ENCODE results near the gene LRRC73. TPM values are rescaled to one million over a fixed set of nuclear protein-coding genes. Genes with fewer than 3 reads are reported as not detected.

The LRRC73 gene
- total and polyA plus RNA-seq, 2 donors (not counting 1 experiment from before 2014, with no cell fraction given) = 0.18 to 0.33 TPM

GRCh38 chr6:43547222-43547621, 37.1 kb upstream of the LRRC73 start:
- Histone ChIP-seq H3K27ac (ENCODE audit: insufficient read depth, low read length) (no peak overlapping the region), H3K79me2 (ENCODE audit: control insufficient read depth, insufficient read depth, low read length) (no peaks in the 10 kb centered on the region), H3K4me3 (replicated peaks in 1 of 4; ENCODE audit: control extremely low read depth in 1 of 4, insufficient read depth in 1 of 4, low read depth in 3 of 4, low read length in 4 of 4) (no peak overlapping the region), H3K36me3 (ENCODE audit: control insufficient read depth, insufficient read depth, low read length) (peaks cover 10% of the 10 kb centered on the region), H3K4me1 (ENCODE audit: control insufficient read depth, extremely low read depth, insufficient read depth, low read length) (no peaks in the 10 kb centered on the region), H4K20me1 (ENCODE audit: control insufficient read depth, extremely low read depth, insufficient read depth, low read length) (no peaks in the 10 kb centered on the region), H3K9ac (ENCODE audit: insufficient read depth, low read length) (no peak overlapping the region), H3K4me2 (ENCODE audit: extremely low read depth, insufficient read depth, low read length) (no peak overlapping the region), H3K27me3 (ENCODE audit: control insufficient read depth, insufficient read depth, low read length) (no peaks in the 10 kb centered on the region), H3K9me3 (ENCODE audit: control insufficient read depth, insufficient read depth, low read depth, low read length) (no peaks in the 10 kb centered on the region), H2AFZ (ENCODE audit: low read length) (no peak overlapping the region)
- no peak for DNase-seq (ENCODE audit: low read depth in 2 of 2)
- TF ChIP-seq EZH2 (IDR thresholded peaks at IDR 0.05; ENCODE audit: low read length, missing control alignments) (no peak), CTCF (conservative IDR thresholded peaks at IDR 0.05 in 1 of 2, IDR thresholded peaks at IDR 0.05 in 1 of 2; ENCODE audit: low read depth in 1 of 2, low read length in 2 of 2) (no peak)

DNA sequence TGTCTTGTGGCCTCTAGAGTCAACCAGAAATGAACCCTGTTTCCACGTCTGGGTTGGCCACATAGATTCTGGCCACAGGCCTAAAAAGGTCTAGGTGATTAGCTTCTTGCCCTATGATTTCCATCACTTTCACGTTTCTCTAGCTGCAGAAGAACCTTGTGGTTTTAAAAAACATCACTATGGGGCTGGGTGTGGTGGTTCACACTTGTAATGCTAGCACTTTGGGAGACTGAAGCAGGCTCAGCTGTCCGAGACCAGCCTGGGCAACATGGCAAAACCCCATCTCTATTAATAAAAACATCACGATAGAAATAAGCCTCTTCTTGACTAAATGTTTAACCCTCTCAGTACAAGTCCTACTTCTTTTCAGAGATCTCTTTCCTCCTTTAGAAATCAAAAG, 34.3 kb upstream of the LRRC73 start:
- Histone ChIP-seq H3K9ac (ENCODE audit: insufficient read depth, low read length) (no peak overlapping the region), H3K79me2 (ENCODE audit: control insufficient read depth, insufficient read depth, low read length) (no peaks in the 10 kb centered on the region), H3K4me3 (replicated peaks in 1 of 4; ENCODE audit: control extremely low read depth in 1 of 4, insufficient read depth in 1 of 4, low read depth in 3 of 4, low read length in 4 of 4) (no peak overlapping the region), H2AFZ (ENCODE audit: low read length) (no peak overlapping the region), H3K27me3 (ENCODE audit: control insufficient read depth, insufficient read depth, low read length) (no peaks in the 10 kb centered on the region), H3K9me3 (ENCODE audit: control insufficient read depth, insufficient read depth, low read depth, low read length) (no peaks in the 10 kb centered on the region), H3K4me2 (ENCODE audit: extremely low read depth, insufficient read depth, low read length) (no peak overlapping the region), H3K36me3 (ENCODE audit: control insufficient read depth, insufficient read depth, low read length) (peaks cover 8% of the 10 kb centered on the region), H4K20me1 (ENCODE audit: control insufficient read depth, extremely low read depth, insufficient read depth, low read length) (no peaks in the 10 kb centered on the region), H3K4me1 (ENCODE audit: control insufficient read depth, extremely low read depth, insufficient read depth, low read length) (no peaks in the 10 kb centered on the region), H3K27ac (ENCODE audit: insufficient read depth, low read length) (no peak overlapping the region)
- TF ChIP-seq EZH2 (IDR thresholded peaks at IDR 0.05; ENCODE audit: low read length, missing control alignments) (no peak), CTCF (conservative IDR thresholded peaks at IDR 0.05 in 1 of 2, IDR thresholded peaks at IDR 0.05 in 1 of 2; ENCODE audit: low read depth in 1 of 2, low read length in 2 of 2) (no peak)
- DNase-seq (ENCODE audit: low read depth in 2 of 2) = no peak

GRCh38 chr6:43541774-43542471, 31.8 kb upstream of the LRRC73 start:
- H4K20me1 ChIP-seq (ENCODE audit: control insufficient read depth, extremely low read depth, insufficient read depth, low read length) = no peaks in the 10 kb centered on the region
- TF ChIP-seq CTCF (conservative IDR thresholded peaks at IDR 0.05 in 1 of 2, IDR thresholded peaks at IDR 0.05 in 1 of 2; ENCODE audit: low read depth in 1 of 2, low read length in 2 of 2) (no peak), EZH2 (IDR thresholded peaks at IDR 0.05; ENCODE audit: low read length, missing control alignments) (no peak)
- no peak overlapping the region for H2AFZ ChIP-seq (ENCODE audit: low read length)
- H3K4me1 ChIP-seq (ENCODE audit: control insufficient read depth, extremely low read depth, insufficient read depth, low read length) = no peaks in the 10 kb centered on the region
- no peak overlapping the region for H3K4me3 ChIP-seq (replicated peaks in 1 of 4; ENCODE audit: control extremely low read depth in 1 of 4, insufficient read depth in 1 of 4, low read depth in 3 of 4, low read length in 4 of 4)
- no peaks in the 10 kb centered on the region for H3K9me3 ChIP-seq (ENCODE audit: control insufficient read depth, insufficient read depth, low read depth, low read length)
- H3K79me2 ChIP-seq (ENCODE audit: control insufficient read depth, insufficient read depth, low read length) = no peaks in the 10 kb centered on the region
- H3K27me3 ChIP-seq (ENCODE audit: control insufficient read depth, insufficient read depth, low read length) = no peaks in the 10 kb centered on the region
- no peak overlapping the region for H3K4me2 ChIP-seq (ENCODE audit: extremely low read depth, insufficient read depth, low read length)
- H3K27ac ChIP-seq (ENCODE audit: insufficient read depth, low read length) = no peak overlapping the region
- H3K36me3 ChIP-seq (ENCODE audit: control insufficient read depth, insufficient read depth, low read length) = peaks cover 2% of the 10 kb centered on the region
- H3K9ac ChIP-seq (ENCODE audit: insufficient read depth, low read length) = no peak overlapping the region
- no peak for DNase-seq (ENCODE audit: low read depth in 2 of 2)

Data from fibroblast of lung (primary cell).